GM12873 (cell line): ENCODE results near the gene DLX3.

ENCODE experiments used
- TF ChIP-seq, protein P1 (sequence below): IDR thresholded peaks from 2 replicates; pipeline ENCODE4 v1.5.1; 2012; ENCODE audit warnings: low read depth, mild to moderate bottlenecking, moderate library complexity, low read length, control low read depth; ENCODE audit not compliant: insufficient read depth; ENCODE audit errors: missing control alignments

The DLX3 gene

DNA sequence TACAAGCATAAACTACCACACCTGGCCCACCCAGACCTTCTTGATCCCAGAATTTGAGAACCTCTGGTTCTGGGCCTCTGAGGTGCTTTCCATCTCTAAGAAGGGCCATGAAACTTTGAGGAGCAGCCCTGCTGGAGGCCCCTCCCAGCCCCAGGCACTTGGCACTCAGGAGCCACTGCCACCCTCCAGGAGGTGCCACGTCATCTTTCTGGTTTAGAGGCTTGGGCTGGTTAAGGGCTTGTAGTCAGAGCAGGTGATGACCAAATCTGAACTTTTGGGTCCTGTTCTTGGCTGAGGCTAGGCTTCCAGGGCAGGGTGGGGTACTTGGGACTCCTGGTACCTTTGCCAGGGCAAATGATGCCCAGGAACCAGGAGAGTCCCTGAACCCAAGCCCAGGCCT, 39.9 kb downstream of the DLX3 start:
- TF ChIP-seq, protein P1, sequence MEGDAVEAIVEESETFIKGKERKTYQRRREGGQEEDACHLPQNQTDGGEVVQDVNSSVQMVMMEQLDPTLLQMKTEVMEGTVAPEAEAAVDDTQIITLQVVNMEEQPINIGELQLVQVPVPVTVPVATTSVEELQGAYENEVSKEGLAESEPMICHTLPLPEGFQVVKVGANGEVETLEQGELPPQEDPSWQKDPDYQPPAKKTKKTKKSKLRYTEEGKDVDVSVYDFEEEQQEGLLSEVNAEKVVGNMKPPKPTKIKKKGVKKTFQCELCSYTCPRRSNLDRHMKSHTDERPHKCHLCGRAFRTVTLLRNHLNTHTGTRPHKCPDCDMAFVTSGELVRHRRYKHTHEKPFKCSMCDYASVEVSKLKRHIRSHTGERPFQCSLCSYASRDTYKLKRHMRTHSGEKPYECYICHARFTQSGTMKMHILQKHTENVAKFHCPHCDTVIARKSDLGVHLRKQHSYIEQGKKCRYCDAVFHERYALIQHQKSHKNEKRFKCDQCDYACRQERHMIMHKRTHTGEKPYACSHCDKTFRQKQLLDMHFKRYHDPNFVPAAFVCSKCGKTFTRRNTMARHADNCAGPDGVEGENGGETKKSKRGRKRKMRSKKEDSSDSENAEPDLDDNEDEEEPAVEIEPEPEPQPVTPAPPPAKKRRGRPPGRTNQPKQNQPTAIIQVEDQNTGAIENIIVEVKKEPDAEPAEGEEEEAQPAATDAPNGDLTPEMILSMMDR: no peak

DNA sequence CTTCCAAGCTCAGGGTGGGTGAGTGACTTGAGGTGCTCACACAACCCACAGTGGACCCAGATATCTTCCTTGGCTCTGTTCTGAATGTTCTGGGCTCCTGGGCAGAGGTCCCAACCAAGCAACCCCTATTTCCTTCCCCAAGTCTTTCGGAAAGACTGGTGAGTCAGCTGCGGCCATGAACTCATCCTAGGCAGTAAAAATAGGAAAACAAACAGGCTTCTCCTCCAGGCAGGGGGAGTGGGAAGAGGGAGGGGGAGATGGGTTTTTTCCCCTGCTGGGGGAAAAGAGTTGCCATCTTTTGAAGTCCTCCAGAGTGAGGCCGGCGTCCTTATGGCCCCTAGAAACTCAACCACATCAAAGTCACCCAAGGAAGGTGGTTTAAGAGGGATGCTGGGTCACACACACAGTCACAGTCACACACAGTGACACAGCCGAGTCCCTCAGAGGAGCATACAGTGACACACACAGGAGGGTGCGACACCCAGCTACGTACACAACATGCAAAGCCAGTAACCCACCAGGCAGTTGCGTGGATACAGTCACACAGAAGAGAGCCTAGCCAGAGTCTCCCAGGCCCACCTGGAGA, 42.0 kb downstream of the DLX3 start:
- TF ChIP-seq, protein P1: no peak

DNA sequence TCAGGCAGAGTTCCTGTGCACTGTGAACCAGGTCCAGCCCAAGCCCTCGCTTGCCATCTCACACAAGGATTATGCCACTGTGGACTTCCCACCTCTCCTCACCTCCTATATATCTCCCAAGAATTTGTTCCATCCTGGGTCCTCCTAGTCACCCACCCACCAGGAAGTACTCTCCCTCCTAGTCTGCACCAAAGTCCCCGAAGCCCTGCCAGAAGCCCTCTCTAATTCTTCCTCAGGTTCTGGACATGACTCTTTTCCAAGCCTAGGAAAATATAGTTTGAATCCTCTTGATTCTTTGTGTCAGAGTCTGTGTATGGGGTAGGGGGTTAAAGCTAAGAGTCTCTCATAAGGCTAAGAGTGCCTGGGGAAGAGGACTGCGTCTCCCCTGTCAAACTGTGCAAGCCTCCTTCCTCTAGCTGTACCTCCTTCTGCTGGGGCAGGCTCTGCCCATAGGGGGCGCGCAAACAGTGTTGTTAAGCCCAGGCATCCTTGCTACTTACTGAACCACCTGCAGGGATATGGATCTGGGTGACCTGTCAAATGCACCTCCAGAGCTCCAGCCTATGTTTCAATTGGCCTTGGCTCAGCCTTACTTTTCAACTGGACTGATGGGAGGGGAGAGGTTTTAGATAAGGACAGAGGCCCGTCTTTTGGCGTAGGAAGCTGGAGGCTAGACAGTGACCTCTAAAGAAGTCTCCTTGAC, 42.7 kb downstream of the DLX3 start:
- TF ChIP-seq, protein P1: peak; percentile 97

DNA sequence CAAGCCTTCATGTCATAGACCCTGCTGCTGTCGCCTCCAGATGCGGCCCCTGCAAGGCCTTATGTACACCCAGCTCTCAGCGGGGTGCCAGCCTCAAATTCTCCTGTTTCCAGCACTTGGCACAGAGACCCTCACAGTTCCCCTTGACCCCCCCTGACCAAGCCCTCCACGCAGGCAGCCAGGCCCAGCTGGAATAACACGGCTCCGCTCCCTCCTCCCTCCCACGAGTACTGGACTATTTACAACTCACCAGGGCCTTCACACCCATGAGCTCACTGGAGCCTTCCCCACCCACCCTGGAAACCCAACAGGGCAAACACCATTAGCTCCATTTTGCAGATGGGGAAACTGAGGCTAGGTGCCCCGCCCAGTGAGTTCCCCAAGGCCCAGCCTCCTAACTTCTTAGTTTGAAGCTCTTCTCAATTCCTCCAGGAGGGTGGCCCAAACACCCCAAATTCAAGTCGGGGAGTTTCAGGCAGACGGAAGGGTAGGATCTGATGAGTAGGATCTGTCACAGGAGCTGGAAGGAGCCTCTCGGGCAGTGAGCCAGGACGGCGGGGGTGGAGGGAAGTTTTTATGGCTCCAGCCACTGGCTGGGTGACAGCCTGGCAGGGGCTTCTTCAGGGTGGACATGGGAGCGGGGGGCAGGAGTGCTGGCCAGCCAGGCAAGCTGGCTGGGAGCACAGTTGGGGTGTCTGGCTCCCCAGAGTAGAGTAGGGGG, 43.5 kb downstream of the DLX3 start:
- TF ChIP-seq, protein P1: no peak

DNA sequence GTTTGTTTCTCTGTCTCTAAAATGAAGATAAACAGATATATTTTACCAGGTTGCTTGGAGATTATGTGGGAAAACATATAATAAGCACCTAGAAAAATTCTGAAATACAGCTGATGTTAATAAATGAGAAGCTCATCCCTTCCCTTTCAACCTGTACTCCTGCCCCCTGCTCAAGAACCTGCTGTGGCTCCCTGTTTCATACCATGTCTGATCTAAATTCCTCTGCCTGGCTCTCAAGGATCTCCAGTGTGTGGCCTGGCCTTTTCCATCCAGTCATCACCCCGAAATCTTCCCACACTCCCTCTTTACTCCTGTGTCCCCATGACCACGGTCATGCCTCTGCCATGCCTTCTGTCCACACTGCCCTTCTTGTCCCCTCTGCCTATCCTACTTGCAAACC, 45.4 kb downstream of the DLX3 start:
- TF ChIP-seq, protein P1: no peak

DNA sequence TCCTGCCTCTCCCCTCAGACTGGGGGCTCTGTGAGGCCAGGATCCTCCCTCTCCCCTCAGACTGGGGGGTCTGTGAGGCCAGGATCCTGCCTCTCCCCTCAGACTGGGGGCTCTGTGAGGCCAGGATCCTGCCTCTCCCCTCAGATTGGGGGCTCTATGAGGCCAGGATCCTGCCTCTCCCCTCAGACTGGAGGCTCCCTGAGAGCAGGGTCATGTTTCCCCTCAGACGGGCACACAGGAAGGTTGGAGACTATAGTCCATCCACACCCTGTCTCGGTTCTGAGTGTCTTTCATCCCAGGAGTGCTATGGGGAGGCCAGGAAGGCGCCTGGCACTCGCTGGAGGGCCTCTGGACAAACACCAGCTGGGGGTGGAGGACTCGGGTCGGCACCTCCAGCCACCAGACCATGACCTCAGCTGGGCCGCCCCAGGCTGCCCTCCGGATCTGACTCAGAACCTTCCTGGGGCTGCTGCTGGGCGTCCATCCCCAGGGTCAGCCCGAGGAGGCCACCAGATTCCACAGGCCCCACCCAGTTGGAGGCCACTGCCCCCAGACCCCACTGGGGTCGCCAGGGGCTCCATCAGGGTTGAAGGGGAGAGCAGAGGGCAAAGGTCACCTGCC, 48.0 kb downstream of the DLX3 start:
- TF ChIP-seq, protein P1: no peak

DNA sequence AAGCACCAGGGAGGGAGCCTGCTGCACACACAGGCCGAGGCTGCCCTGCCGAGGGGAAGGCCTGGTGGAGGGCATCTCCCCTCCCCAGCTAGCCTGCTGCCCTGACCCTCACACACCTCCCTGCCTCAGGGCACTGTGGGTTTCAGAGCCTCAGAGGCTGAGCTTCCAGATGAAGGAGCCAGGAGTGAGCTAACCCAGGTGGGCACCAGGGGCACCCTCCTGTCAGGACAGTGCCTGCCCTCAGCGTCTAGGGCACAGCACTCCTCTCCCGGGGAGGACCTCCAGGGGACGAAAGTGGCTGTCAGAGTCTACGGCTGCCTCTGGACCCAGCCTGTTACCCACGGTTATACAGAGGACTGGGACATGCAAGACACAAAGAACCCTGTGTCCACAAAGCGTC, 48.8 kb downstream of the DLX3 start:
- TF ChIP-seq, protein P1: no peak
